Mesodermal cell (in vitro differentiated cells): Measurements from ENCODE around the gene POP4.
"Not testable (repeated sequence)": the region's sequence is repeated elsewhere in the genome, so short reads cannot be mapped to it uniquely, and the experiment has no call there.

Experiments used
- H3K27ac ChIP-seq: 2 replicates; pipeline ENCODE4 v1.7.0; 2013; ENCODE audit warnings: mild to moderate bottlenecking, low read depth, low read length, moderate library complexity; ENCODE audit not compliant: severe bottlenecking
- H3K36me3 ChIP-seq: 2 replicates; pipeline ENCODE4 v1.7.1; 2013; ENCODE audit warnings: mild to moderate bottlenecking, low read length, moderate library complexity; ENCODE audit not compliant: control insufficient read depth, insufficient read depth
- H3K4me1 ChIP-seq: one replicate; pipeline ENCODE4 v1.7.1; 2013; ENCODE audit warnings: mild to moderate bottlenecking, low read length; ENCODE audit not compliant: insufficient read depth, control insufficient read depth, poor library complexity, severe bottlenecking
- H3K4me3 ChIP-seq: 2 replicates; pipeline ENCODE4 v1.7.0; 2013; ENCODE audit warnings: low read length, control low read depth, mild to moderate bottlenecking; ENCODE audit not compliant: insufficient read depth, poor library complexity, severe bottlenecking; ENCODE audit errors: extremely low read depth
- H3K9me3 ChIP-seq: 2 replicates; pipeline ENCODE4 v1.7.1; 2013; ENCODE audit warnings: mild to moderate bottlenecking, low read length, moderate library complexity; ENCODE audit not compliant: control insufficient read depth
- WGBS, 2 experiments: methylation state at CpG; one replicate each; pipeline ENCODE4 v1.1.5; 2013; ENCODE audit warnings: missing lambda C conversion rate in 2 of 2; ENCODE audit not compliant: insufficient coverage in 2 of 2; 5-methylcytosine and 5-hydroxymethylcytosine counted together

The POP4 gene

DNA sequence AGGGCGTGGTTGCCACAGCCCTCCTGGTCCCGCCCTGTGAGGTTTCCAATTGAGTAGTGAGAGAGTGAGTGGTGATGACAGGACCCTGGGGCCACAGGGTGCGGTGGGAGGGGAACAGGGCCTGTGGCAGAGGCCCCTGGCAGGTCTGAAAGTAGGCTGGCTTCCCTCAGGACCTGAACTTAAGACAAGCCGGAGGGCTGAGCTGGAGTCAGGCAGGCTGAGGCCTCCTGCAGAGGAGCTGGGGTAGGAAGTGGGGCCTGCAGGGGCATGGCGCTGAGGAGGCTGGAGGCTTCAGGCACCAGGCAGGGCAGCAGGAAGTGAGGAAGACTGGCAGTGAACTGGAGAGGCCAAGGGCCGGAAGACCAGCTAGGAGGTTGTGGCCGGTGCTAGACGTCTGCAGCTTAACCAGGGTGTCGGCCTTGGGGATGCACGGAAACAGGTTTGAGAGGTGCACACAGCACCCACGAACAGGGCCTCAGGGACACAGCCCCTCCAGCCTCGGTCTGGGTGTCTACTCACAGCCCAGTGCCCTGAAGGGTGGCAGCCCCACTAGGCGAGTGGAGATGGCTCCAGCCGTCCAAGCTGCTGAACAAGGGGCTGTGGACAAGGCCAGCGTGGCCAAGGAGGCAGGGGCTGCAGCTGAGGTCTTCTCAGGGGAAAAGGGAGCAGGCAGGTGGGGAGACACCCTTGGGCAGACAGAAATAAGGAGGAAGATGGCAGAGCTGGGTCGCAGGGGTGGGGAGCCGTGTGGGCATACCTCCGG is 17.8 kb downstream of the POP4 start:
- Histone ChIP-seq H3K4me3 (no peak overlapping the region), H3K4me1 (peaks cover 3% of the 10 kb centered on the region), H3K27ac (no peak overlapping the region), H3K36me3 (no peaks in the 10 kb centered on the region), H3K9me3 (no peaks in the 10 kb centered on the region)
- WGBS, 2 experiments, result 87% methylated on average over 14 to 16 of the region's 18 CpGs

DNA sequence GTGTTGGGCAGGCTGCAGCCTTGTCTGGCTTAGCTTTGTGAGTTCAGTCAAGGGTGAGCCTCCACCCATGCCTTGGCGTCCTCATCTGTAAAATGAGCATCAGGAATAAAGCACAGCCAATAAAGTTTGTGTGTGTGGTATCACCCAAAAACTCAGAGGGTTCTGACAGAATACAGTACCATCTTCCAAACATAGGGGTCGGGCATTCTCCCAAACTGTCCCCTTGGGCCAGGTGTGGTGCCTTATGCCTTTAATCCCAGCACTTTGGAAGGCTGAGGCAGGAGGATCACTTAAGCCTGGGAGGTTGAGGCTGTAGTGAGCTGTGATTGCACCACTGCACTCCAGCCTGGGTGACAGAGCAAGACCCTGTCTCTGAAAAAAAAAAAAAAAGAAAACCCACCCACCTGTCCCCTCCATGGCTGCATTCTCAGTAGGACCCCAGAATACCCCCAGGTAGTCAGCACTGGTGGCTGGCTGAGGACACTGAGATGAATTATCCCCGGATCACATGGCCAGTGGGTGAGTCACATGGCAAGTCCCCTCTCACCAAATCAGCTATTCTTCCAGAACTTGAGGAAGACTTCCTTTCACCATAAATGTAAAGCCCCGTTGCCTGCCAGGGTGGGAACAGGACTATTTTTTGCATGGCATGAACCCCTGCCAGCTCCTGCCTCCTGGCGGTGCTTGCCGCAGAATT is 18.6 kb downstream of the POP4 start:
- Histone ChIP-seq H3K9me3 (no peaks in the 10 kb centered on the region), H3K27ac (no peak overlapping the region), H3K4me3 (no peak overlapping the region), H3K36me3 (no peaks in the 10 kb centered on the region), H3K4me1 (peaks cover 3% of the 10 kb centered on the region)
- WGBS, 2 experiments, result 93% methylated on average over 3 to 4 of the region's 6 CpGs

DNA sequence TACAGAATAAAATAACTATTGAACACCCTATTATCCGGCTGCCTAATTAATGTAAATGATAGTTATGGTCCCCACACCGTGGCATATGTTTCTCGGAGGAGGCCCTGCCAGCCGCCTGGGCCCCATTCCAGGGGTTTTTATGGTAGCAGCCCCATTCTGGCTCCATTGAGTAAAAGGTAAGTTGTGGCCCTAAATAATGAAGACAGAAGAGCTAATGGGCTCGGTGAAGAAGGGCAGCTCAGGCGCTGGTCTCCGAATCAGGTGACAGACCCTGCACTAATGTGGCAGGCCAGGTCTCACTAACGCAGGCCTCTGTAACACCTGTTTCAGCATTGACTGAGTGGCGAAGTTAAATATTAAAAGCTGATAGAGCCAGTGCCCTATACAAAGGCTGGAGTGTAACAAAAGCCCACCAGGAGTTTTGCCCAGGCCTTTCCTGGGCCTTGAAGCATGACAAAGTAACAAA is 19.1 kb downstream of the POP4 start:
- no peak overlapping the region for H3K4me3 ChIP-seq
- H3K4me1 ChIP-seq, result peaks cover 3% of the 10 kb centered on the region
- H3K27ac ChIP-seq, result no peak overlapping the region
- H3K9me3 ChIP-seq, result no peaks in the 10 kb centered on the region
- H3K36me3 ChIP-seq, result no peaks in the 10 kb centered on the region
- WGBS, 2 experiments, result 73 to 88% methylated on average over 5 to 8 of the region's 9 CpGs

DNA sequence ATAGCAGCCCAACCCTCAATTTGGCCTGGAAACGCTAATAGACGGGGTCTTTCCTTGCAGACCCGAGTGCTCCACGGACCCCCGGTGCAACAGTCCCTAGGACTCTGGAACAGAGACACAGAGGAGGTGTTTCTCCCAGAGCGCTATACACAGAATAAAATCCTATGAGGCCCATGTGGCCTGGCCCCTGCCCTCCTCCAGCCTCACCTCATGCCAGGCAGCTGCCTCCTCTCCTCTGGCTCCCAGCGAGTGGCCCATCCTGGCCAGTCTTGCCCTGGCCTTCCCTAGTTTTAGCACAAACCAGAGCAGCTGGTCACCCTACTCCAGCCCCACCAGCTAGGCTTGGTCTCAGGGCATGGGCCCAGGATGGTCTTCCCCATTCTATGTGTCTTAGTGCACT is 20.3 kb downstream of the POP4 start:
- WGBS, 2 experiments, result 90 to 97% methylated on average over 7 of the region's 7 CpGs
- H3K4me1 ChIP-seq, result peaks cover 3% of the 10 kb centered on the region
- no peak overlapping the region for H3K27ac ChIP-seq

DNA sequence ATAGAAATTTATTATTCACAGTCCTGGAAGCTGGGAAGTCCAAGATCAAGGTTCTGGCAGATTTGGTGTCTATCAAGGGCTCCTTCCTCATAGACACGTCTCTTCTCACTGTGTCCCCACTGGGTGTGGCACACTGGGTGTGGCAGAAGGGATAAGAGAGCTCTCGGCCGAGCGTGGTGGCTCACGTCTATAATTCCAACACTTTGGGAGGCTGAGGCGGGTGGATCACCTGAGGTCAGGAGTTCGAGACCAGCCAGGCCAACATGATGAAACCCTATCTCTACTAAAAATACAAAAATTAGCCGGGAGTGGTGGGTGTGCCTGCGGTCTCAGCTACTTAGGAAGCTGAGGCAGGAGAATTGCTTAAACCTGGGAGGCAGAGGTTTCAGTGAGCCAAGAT is 20.7 kb downstream of the POP4 start:
- not testable (repeated sequence) for H3K4me1 ChIP-seq, H3K4me3 ChIP-seq, H3K36me3 ChIP-seq, H3K9me3 ChIP-seq, H3K27ac ChIP-seq
- WGBS, 2 experiments, result 89 to 100% methylated on average over 4 to 5 of the region's 9 CpGs

More for the DNA sequence above, 20.3 kb downstream of the POP4 start:
- Histone ChIP-seq H3K36me3 (no peaks in the 10 kb centered on the region), H3K9me3 (no peaks in the 10 kb centered on the region), H3K4me3 (no peak overlapping the region)

DNA sequence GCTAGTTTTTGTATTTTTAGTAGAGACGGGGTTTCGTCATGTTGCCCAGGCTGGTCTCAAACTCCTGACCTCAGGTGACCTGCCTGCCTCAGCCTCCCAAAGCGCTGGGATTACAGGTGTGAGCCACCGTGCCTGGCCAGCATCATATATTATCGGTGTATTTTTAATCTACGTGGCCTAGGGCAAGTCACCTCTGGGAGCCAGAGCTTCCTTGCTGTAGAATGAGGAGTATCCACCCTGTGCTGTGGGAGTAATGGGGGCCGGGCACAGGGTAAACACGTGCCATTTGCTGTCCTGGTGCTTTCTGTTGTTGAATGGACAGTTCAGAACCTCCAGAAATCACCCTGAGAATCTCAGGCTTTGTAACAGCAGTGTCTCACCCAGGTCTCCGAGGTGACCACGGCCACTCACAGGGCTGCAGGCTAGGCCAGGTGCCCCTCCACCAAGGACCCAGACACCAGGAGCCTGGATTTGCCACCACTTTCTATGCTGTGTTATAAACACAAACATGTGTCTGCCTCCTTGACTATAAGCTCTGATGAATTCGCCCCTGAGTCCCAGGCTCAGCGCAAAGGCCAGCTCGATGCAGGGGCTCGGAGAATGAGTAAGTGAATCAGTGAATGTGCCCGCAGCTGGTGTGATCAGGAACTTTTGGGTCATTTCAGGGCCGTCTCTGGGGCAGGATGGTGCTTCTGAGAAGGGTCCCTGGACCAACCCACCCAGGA is 22.7 kb downstream of the POP4 start:
- no peaks in the 10 kb centered on the region for H3K9me3 ChIP-seq
- H3K27ac ChIP-seq, result no peak overlapping the region
- 88 to 90% methylated on average over 12 to 16 of the region's 16 CpGs for WGBS, 2 experiments
- no peak overlapping the region for H3K4me3 ChIP-seq
- H3K36me3 ChIP-seq, result no peaks in the 10 kb centered on the region
- H3K4me1 ChIP-seq, result peaks cover 3% of the 10 kb centered on the region

DNA sequence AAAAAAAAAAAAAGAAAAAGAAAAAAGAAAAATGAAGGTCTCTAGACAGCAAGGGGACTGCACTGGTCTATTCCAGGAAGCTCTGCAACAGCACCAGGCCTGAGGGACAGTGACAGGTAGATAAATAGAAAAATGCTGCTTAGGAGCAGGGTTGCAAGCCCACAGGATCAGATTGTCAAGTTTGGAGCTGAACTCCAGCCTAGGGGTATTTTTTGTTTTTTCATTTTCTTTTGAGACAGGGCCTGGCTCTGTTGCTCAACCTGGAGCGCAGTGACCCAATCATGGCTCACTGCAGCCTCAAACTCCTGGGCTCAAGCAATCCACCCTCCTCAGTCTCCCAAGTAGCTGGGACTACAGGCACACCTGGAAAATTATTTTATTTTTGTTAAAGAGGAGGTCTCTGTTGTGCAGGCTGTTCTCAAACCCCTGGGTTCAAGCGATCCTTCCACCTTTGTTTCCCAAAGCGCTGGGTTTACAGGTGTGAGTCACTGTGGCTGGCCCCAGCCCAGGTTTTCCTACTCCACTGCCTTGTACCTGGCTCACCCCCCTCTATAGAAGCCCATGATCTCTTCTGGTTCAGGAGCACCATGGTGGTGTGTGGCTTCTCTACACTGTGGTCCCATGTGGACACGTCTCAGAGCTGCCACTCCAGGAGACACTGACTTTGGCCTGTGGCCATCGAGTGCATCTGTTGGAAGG is 23.9 kb downstream of the POP4 start:
- H3K4me3 ChIP-seq, result no peak overlapping the region
- no peaks in the 10 kb centered on the region for H3K36me3 ChIP-seq
- H3K4me1 ChIP-seq, result peaks cover 2% of the 10 kb centered on the region
- H3K9me3 ChIP-seq, result no peaks in the 10 kb centered on the region
- 97 to 100% methylated on average over 4 of the region's 5 CpGs for WGBS, 2 experiments
- no peak overlapping the region for H3K27ac ChIP-seq

DNA sequence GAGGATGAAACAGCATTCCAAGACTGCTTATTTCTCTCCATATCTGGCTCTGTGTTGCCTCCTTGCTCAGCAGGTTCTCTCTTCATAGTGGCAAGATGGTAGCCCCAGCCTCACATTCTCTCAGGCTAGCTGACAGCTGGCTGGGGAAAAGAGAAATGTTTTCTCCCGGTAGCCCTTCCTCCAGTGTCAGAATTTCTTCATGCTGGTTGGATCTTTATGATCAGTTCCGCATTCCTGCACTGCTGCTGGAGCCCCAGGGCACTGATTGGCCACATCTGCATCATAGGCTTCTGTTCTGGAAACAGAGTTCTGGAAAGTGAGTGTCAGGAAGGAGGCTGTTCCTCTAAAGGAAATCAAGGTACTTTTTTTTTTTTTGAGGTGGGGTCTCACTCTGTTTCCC is 24.6 kb downstream of the POP4 start:
- H3K4me3 ChIP-seq, result no peak overlapping the region
- no peaks in the 10 kb centered on the region for H3K4me1 ChIP-seq
- H3K9me3 ChIP-seq, result no peaks in the 10 kb centered on the region
- 61 to 71% methylated on average over 2 of the region's 2 CpGs for WGBS, 2 experiments
- no peak overlapping the region for H3K27ac ChIP-seq
- H3K36me3 ChIP-seq, result no peaks in the 10 kb centered on the region

DNA sequence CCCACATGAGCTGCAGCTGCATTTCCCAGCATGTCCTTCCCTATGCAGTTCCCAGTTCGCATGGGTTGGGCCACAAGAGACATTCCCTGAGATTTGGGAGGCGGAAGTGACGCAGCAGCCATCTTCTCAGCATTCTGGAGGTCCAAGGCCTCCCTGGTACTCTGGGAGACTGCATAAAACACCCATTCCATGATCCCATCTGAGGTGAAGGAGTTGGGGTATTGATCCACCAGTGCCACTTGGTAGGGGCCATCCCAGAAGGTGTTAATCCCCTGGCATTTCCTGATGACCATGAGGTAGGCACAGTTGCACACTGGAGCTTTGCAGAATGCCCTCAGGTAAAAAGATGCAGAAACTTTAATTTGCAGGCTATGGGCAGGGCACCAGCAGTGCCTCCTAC is 25.4 kb downstream of the POP4 start:
- Histone ChIP-seq H3K27ac (no peak overlapping the region), H3K4me1 (no peaks in the 10 kb centered on the region), H3K36me3 (no peaks in the 10 kb centered on the region), H3K9me3 (no peaks in the 10 kb centered on the region), H3K4me3 (no peak overlapping the region)
- WGBS, 2 experiments, result 75 to 92% methylated on average over 2 to 3 of the region's 3 CpGs

DNA sequence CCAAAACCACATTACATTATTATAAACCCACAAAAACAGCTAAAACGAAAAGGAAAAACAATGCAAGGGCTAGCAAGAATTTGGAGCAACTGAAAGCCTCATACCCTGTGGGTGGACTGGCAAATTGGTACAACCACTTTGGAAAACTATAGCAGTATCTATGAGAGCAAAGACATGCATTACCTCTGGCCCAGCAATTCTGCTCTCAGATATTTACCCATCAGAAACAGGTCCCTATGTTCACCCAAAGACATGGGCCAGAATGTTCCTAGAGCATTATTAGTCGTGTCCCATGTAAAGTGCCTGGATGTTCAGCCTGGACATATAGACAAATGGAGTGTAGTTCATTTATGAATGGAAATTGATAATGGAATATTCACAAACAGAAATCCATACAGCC is 27.9 kb downstream of the POP4 start:
- H3K4me3 ChIP-seq, result no peak overlapping the region
- no peaks in the 10 kb centered on the region for H3K36me3 ChIP-seq
- 80% methylated on average over 1 of the region's 2 CpGs; no CpG with 5 or more reads in 1 of the 2 experiments for WGBS, 2 experiments
- H3K27ac ChIP-seq, result no peak overlapping the region
- H3K4me1 ChIP-seq, result peaks cover 3% of the 10 kb centered on the region
- H3K9me3 ChIP-seq, result no peaks in the 10 kb centered on the region
